Measurements from ENCODE around the gene SLC24A3. TPM values are rescaled to one million over a fixed set of nuclear protein-coding genes. Genes with fewer than 3 reads are reported as not detected.

Gene SLC24A3
- total and polyA plus RNA-seq, 2 experiments from 2014 or later = not detected

DNA sequence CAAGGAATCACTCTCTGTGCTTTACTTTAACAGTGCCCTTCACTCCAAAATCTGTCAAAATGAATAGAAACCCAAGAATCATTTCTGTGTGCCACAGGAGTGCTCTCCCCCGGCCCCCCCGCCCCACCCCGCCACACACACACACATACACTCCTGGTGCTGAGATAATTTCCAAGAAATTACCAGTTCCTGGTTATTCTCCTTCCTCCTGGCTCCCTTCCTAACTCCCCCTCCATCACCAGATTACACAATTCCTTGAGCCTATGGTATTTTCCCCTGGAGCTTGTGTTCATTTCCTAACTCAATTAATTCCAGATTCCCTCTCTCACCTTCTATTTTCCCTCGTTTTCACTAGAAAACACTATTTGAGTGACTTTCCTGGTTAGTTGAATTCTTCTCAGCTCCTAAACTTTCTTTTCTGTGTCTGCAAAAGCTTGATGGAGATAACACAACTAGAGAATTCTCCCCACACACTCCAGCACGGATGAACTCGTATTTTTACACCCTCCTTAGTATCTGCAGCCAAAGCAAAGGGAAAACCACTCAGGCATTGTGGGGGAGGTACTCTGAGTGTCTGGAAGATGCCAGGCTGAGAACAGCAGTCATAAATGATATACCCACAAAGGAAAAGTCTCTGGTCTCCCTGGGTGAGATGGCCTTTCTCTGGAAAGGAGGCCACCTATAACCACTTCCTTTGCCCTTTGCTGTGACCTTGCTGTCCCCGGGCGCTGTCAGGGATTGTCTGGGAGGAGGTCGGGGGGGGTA is 1.9 kb upstream of the SLC24A3 start:
- Histone ChIP-seq H2AFZ (no peak overlapping the region), H3K79me2 (ENCODE audit: insufficient read depth) (no peaks in the 10 kb centered on the region), H3K9ac (no peak overlapping the region), H3K9me3 (ENCODE audit: low read depth) (no peaks in the 10 kb centered on the region), H3K27me3 (replicated peaks; ENCODE audit: insufficient read depth) (peaks cover 50% of the 10 kb centered on the region), H3K27ac (no peak overlapping the region), H3F3A (ENCODE audit: insufficient read depth) (no peaks in the 10 kb centered on the region), H3K4me3 (no peak overlapping the region), H3K9me2 (ENCODE audit: insufficient read depth) (no peaks in the 10 kb centered on the region), H3K4me1 (ENCODE audit: insufficient read depth) (no peaks in the 10 kb centered on the region), H3K4me2 (ENCODE audit: unreplicated experiment) (no peak overlapping the region), H3K36me3 (ENCODE audit: low read depth) (no peaks in the 10 kb centered on the region), H4K20me1 (ENCODE audit: insufficient read depth) (no peaks in the 10 kb centered on the region)
- WGBS, 2 experiments (ENCODE audit: low coverage in 1 of 2, low lambda C conversion rate in 2 of 2, missing lambda C conversion rate in 2 of 2) = 11 to 22% methylated on average over 6 to 9 of the region's 9 CpGs
- TF ChIP-seq EZH2 (IDR thresholded peaks at IDR 0.05; ENCODE audit: insufficient read depth, poor library complexity, severe bottlenecking) (no peak), EZH2phosphoT487 (IDR thresholded peaks at IDR 0.05; ENCODE audit: insufficient read depth, low read depth) (no peak)
- DNase-seq = peak; percentile 45
- in situ Hi-C loops (cut with MboI) = loop anchor here (25.0 kb wide), 1 partner anchor 573 kb away; no protein-coding TSS in a partner anchor

GRCh38 chr20:19211252-19211651 is 1.2 kb upstream of the SLC24A3 start:
- H3K36me3 ChIP-seq (ENCODE audit: low read depth) = no peaks in the 10 kb centered on the region
- H3K4me2 ChIP-seq (ENCODE audit: unreplicated experiment) = no peak overlapping the region
- no peaks in the 10 kb centered on the region for H3K9me2 ChIP-seq (ENCODE audit: insufficient read depth)
- 30 to 36% methylated on average over 5 of the region's 5 CpGs for WGBS, 2 experiments (ENCODE audit: low coverage in 1 of 2, low lambda C conversion rate in 2 of 2, missing lambda C conversion rate in 2 of 2)
- no peak overlapping the region for H3K9ac ChIP-seq
- peaks cover 55% of the 10 kb centered on the region for H3K27me3 ChIP-seq (replicated peaks; ENCODE audit: insufficient read depth)
- no peaks in the 10 kb centered on the region for H3K79me2 ChIP-seq (ENCODE audit: insufficient read depth)
- no peak for DNase-seq
- H3K4me3 ChIP-seq = no peak overlapping the region
- H2AFZ ChIP-seq = no peak overlapping the region
- H3F3A ChIP-seq (ENCODE audit: insufficient read depth) = no peaks in the 10 kb centered on the region
- in situ Hi-C loops (cut with MboI) = loop anchor here (25.0 kb wide), 1 partner anchor 574 kb away; no protein-coding TSS in a partner anchor
- H4K20me1 ChIP-seq (ENCODE audit: insufficient read depth) = no peaks in the 10 kb centered on the region
- TF ChIP-seq EZH2phosphoT487 (IDR thresholded peaks at IDR 0.05; ENCODE audit: insufficient read depth, low read depth) (no peak), EZH2 (IDR thresholded peaks at IDR 0.05; ENCODE audit: insufficient read depth, poor library complexity, severe bottlenecking) (no peak)
- no peak overlapping the region for H3K27ac ChIP-seq
- no peaks in the 10 kb centered on the region for H3K4me1 ChIP-seq (ENCODE audit: insufficient read depth)
- H3K9me3 ChIP-seq (ENCODE audit: low read depth) = no peaks in the 10 kb centered on the region

GRCh38 chr20:19211661-19212468 is 577 bp upstream of the SLC24A3 start:
- in situ Hi-C loops (cut with MboI) = loop anchor here (25.0 kb wide), 1 partner anchor 575 kb away; no protein-coding TSS in a partner anchor
- H3K27ac ChIP-seq = no peak overlapping the region
- 2 to 3% methylated on average over 26 to 65 of the region's 66 CpGs for WGBS, 2 experiments (ENCODE audit: low coverage in 1 of 2, low lambda C conversion rate in 2 of 2, missing lambda C conversion rate in 2 of 2)
- no peak overlapping the region for H3K4me2 ChIP-seq (ENCODE audit: unreplicated experiment)
- no peaks in the 10 kb centered on the region for H3F3A ChIP-seq (ENCODE audit: insufficient read depth)
- no peaks in the 10 kb centered on the region for H4K20me1 ChIP-seq (ENCODE audit: insufficient read depth)
- H3K9me3 ChIP-seq (ENCODE audit: low read depth) = no peaks in the 10 kb centered on the region
- H3K4me3 ChIP-seq = no peak overlapping the region
- no peaks in the 10 kb centered on the region for H3K9me2 ChIP-seq (ENCODE audit: insufficient read depth)
- DNase-seq = peak; percentile 17
- H3K27me3 ChIP-seq (replicated peaks; ENCODE audit: insufficient read depth) = peaks cover 57% of the 10 kb centered on the region
- no peaks in the 10 kb centered on the region for H3K36me3 ChIP-seq (ENCODE audit: low read depth)
- H2AFZ ChIP-seq = no peak overlapping the region
- no peaks in the 10 kb centered on the region for H3K4me1 ChIP-seq (ENCODE audit: insufficient read depth)
- no peaks in the 10 kb centered on the region for H3K79me2 ChIP-seq (ENCODE audit: insufficient read depth)
- no peak overlapping the region for H3K9ac ChIP-seq
- TF ChIP-seq EZH2 (IDR thresholded peaks at IDR 0.05; ENCODE audit: insufficient read depth, poor library complexity, severe bottlenecking) (peak; percentile 64), EZH2phosphoT487 (IDR thresholded peaks at IDR 0.05; ENCODE audit: insufficient read depth, low read depth) (no peak)

- Histone ChIP-seq H3K9me2 (ENCODE audit: insufficient read depth) (no peaks in the 10 kb centered on the region), H4K20me1 (ENCODE audit: insufficient read depth) (no peaks in the 10 kb centered on the region), H3K79me2 (ENCODE audit: insufficient read depth) (no peaks in the 10 kb centered on the region), H3K9ac (no peak overlapping the region), H3K36me3 (ENCODE audit: low read depth) (no peaks in the 10 kb centered on the region), H3F3A (ENCODE audit: insufficient read depth) (no peaks in the 10 kb centered on the region), H3K4me3 (no peak overlapping the region), H3K9me3 (ENCODE audit: low read depth) (no peaks in the 10 kb centered on the region), H2AFZ (no peak overlapping the region), H3K4me1 (ENCODE audit: insufficient read depth) (no peaks in the 10 kb centered on the region), H3K27ac (no peak overlapping the region), H3K4me2 (ENCODE audit: unreplicated experiment) (no peak overlapping the region), H3K27me3 (replicated peaks; ENCODE audit: insufficient read depth) (peaks cover 57% of the 10 kb centered on the region)
- WGBS, 2 experiments (ENCODE audit: low coverage in 1 of 2, low lambda C conversion rate in 2 of 2, missing lambda C conversion rate in 2 of 2) = 2 to 5% methylated on average over 30 to 54 of the region's 58 CpGs
- in situ Hi-C loops (cut with MboI) = loop anchor here (25.0 kb wide), 1 partner anchor 576 kb away; no protein-coding TSS in a partner anchor
- peak; percentile 56 for DNase-seq
- TF ChIP-seq EZH2 (IDR thresholded peaks at IDR 0.05; ENCODE audit: insufficient read depth, poor library complexity, severe bottlenecking) (peak; percentile 78), EZH2phosphoT487 (IDR thresholded peaks at IDR 0.05; ENCODE audit: insufficient read depth, low read depth) (peak; percentile 28; the same call in 1 of the 2 replicates)
Observed at GRCh38 chr20:19212821-19213502, 520 bp downstream of the SLC24A3 start.
